ENCODE results near the gene DYRK1B. TPM values are rescaled to one million over a fixed set of nuclear protein-coding genes. Genes with fewer than 3 reads are reported as not detected.

The DYRK1B gene
- total RNA-seq, 4 donors from 2014 or later, result 15.6 to 31.2 (median 22.6) TPM

- intact Hi-C loops (cut with DNase I), result no loop called here
- 14 to 15% methylated on average over 4 of the region's 4 CpGs for WGBS, 2 donors
- DNase-seq, result peak; percentile 63 to 67
These were observed 31.0 kb downstream of the DYRK1B start for GRCh38 chr19:39802958-39803357.

GRCh38 chr19:39797083-39797482, 36.9 kb downstream of the DYRK1B start:
- intact Hi-C loops (cut with DNase I), result no loop called here
- H3K9me3 ChIP-seq, result no peaks in the 10 kb centered on the region
- no peak for DNase-seq

More at GRCh38 chr19:39802958-39803357, 31.0 kb downstream of the DYRK1B start:
- H3K4me3 ChIP-seq (replicated peaks in 1 of 3), result no peak overlapping the region
- no peaks in the 10 kb centered on the region for H3K4me1 ChIP-seq
- no peaks in the 10 kb centered on the region for H3K27me3 ChIP-seq
- no peaks in the 10 kb centered on the region for H3K9me3 ChIP-seq
- H3K36me3 ChIP-seq, result no peaks in the 10 kb centered on the region
- no peak for TF ChIP-seq POLR2A (IDR thresholded peaks at IDR 0.05)
- no peak for TF ChIP-seq CTCF (IDR thresholded peaks at IDR 0.05)
- peak overlapping the region in 1 of 3 donors; percentile 12 for H3K27ac ChIP-seq

GRCh38 chr19:39796000-39796498, 37.9 kb downstream of the DYRK1B start:
- no peaks in the 10 kb centered on the region for H3K36me3 ChIP-seq
- TF ChIP-seq CTCF (IDR thresholded peaks at IDR 0.05) (no peak), POLR2A (IDR thresholded peaks at IDR 0.05) (no peak)
- 37 to 38% methylated on average over 2 of the region's 2 CpGs for WGBS, 2 donors
- no peak overlapping the region for H3K27ac ChIP-seq
- DNase-seq, result no peak
- no peak overlapping the region for H3K4me3 ChIP-seq (replicated peaks in 1 of 3)
- no peaks in the 10 kb centered on the region for H3K27me3 ChIP-seq
- H3K9me3 ChIP-seq, result no peaks in the 10 kb centered on the region
- intact Hi-C loops (cut with DNase I), result no loop called here
- H3K4me1 ChIP-seq, result no peaks in the 10 kb centered on the region

More at GRCh38 chr19:39797083-39797482, 36.9 kb downstream of the DYRK1B start:
- H3K27ac ChIP-seq, result no peak overlapping the region
- H3K27me3 ChIP-seq, result no peaks in the 10 kb centered on the region
- TF ChIP-seq CTCF (IDR thresholded peaks at IDR 0.05) (no peak), POLR2A (IDR thresholded peaks at IDR 0.05) (no peak)
- no peaks in the 10 kb centered on the region for H3K4me1 ChIP-seq
- WGBS, 2 donors, result 66 to 69% methylated on average over 2 of the region's 2 CpGs
- no peaks in the 10 kb centered on the region for H3K36me3 ChIP-seq
- H3K4me3 ChIP-seq (replicated peaks in 1 of 3), result no peak overlapping the region

- H3K36me3 ChIP-seq, result no peaks in the 10 kb centered on the region
- TF ChIP-seq CTCF (IDR thresholded peaks at IDR 0.05) (no peak), POLR2A (IDR thresholded peaks at IDR 0.05) (no peak)
- intact Hi-C loops (cut with DNase I), result no loop called here
- no peaks in the 10 kb centered on the region for H3K27me3 ChIP-seq
- H3K4me3 ChIP-seq (replicated peaks in 1 of 3), result no peak overlapping the region
- WGBS, 2 donors, result 74 to 79% methylated on average over 5 of the region's 5 CpGs
- H3K4me1 ChIP-seq, result no peaks in the 10 kb centered on the region
- no peak for DNase-seq
- H3K27ac ChIP-seq, result no peak overlapping the region
- no peaks in the 10 kb centered on the region for H3K9me3 ChIP-seq
These were observed 39.0 kb downstream of the DYRK1B start for GRCh38 chr19:39795001-39795400.

- Histone ChIP-seq H3K36me3 (no peaks in the 10 kb centered on the region), H3K4me1 (no peaks in the 10 kb centered on the region), H3K27ac (no peak overlapping the region), H3K9me3 (no peaks in the 10 kb centered on the region), H3K4me3 (replicated peaks in 1 of 3) (peak overlapping the region in 1 of 3 donors; percentile 25), H3K27me3 (no peaks in the 10 kb centered on the region)
- no peak for TF ChIP-seq POLR2A (IDR thresholded peaks at IDR 0.05)
- peak; percentile 64 to 93 (median 88) for TF ChIP-seq CTCF (IDR thresholded peaks at IDR 0.05)
- 0 to 1% methylated on average over 9 to 17 of the region's 17 CpGs for WGBS, 2 donors
- peak; percentile 75 to 84 for DNase-seq
- intact Hi-C loops (cut with DNase I), result loop anchor here (5.0 kb wide), 2 partner anchors 49 to 179 kb away; partner anchors contain the start of gene PSMC4
These were observed 40.9 kb downstream of the DYRK1B start for GRCh38 chr19:39792999-39793546.

Measured in thyroid gland (tissue), 4 donors.